Stomach (tissue), 19 donors: ENCODE results near the gene CYP4V2. TPM values are rescaled to one million over a fixed set of nuclear protein-coding genes. Genes with fewer than 3 reads are reported as not detected.

Experiments
- DNase-seq, 2 donors: peaks; one replicate each; pipeline versions ENCODE4 v3.0.0 to v3.0.0-alpha.2; 2013 to 2019
- H3K27ac ChIP-seq, 5 donors: fragments of 200-600 bp in 4 of 5; sonication (generic) in 4 of 5; one replicate each; pipeline ENCODE4 v1.5.1; 2013 to 2019; ENCODE audit warnings: mild to moderate bottlenecking in 1 of 5, moderate library complexity in 1 of 5
- H3K27me3 ChIP-seq, 3 donors: fragments of 200-600 bp; sonication (generic); one replicate each; pipeline ENCODE4 v1.5.1; 2017 to 2019; ENCODE audit warnings: mixed run types in 1 of 3
- H3K36me3 ChIP-seq, 4 donors: fragments of 200-600 bp; sonication (generic); 1 replicate in 3 of 4; 2 replicates in 1 of 4; pipeline ENCODE4 v1.5.1; 2016 to 2019
- H3K4me1 ChIP-seq, 4 donors: fragments of 200-600 bp; sonication (generic); one replicate each; pipeline ENCODE4 v1.5.1; 2016 to 2019
- H3K4me3 ChIP-seq, 4 donors: fragments of 200-600 bp; sonication (generic) in 3 of 4; one replicate each; pipeline ENCODE4 v1.5.1; 2016 to 2019; ENCODE audit warnings: mild to moderate bottlenecking in 1 of 4
- H3K9me3 ChIP-seq, 4 donors: fragments of 200-600 bp; sonication (generic); one replicate each; pipeline ENCODE4 v1.5.1; 2016 to 2019
- EP300 ChIP-seq: sonication (generic); formaldehyde crosslinking; IDR thresholded peaks from one replicate; pipeline ENCODE4 v1.6.1; 2017; ENCODE audit warnings: antibody characterized with exemption
- POLR2A ChIP-seq, 4 donors: fragments of 450-650 bp; IDR thresholded peaks; one replicate each; pipeline ENCODE4 v1.6.1; 2016; ENCODE audit warnings: antibody characterized with exemption in 4 of 4, control low read depth in 2 of 4, mild to moderate bottlenecking in 1 of 4, moderate library complexity in 1 of 4
- POLR2AphosphoS5 ChIP-seq, 3 donors: sonication (generic); formaldehyde crosslinking; IDR thresholded peaks; one replicate each; pipeline ENCODE4 v1.6.1; 2016; ENCODE audit warnings: antibody characterized with exemption in 3 of 3
- WGBS, 5 donors: extraction: QIAGEN DNeasy Blood & Tissue Kit in 3 of 5; methylation state at CpG; one replicate each; pipeline versions ENCODE4 v1.1.5 to v1.1.7; 2013 to 2018; 5-methylcytosine and 5-hydroxymethylcytosine counted together
- intact Hi-C: fragments of 100-400 bp; cut with DNase I; formaldehyde crosslinking; loops from one replicate; pipeline ENCODE4 v1.15.1; 2023; ENCODE audit warnings: low total_unique reads
- long read RNA-seq, 10 donors: transcript quantifications; one replicate each; lab custom pipeline, GENCODE V29; 2026
- polyA plus RNA-seq, 3 donors: library from polyadenylated mRNA; stranded (reverse); fragments of 200-250 nt; gene quantifications; one replicate each; pipeline ENCODE4 v1.2.3, GENCODE V29; 2013
- total RNA-seq, 5 donors: library from RNA; depleted of rRNA; stranded (reverse); fragments of >200 nt; gene quantifications; one replicate each; pipeline versions ENCODE4 v1.1.0 to v1.2.3, GENCODE V29; 2014 to 2016
- TF ChIP-seq, protein P1 (sequence below), 7 experiments: fragments of 450-650 bp in 4 of 7; fragments of 200-600 bp in 3 of 7; sonication (generic) in 3 of 7; IDR thresholded peaks; one replicate each; pipeline ENCODE4 v1.5.1; 2016 to 2019; ENCODE audit warnings: antibody characterized with exemption in 7 of 7, control low read depth in 2 of 7, mild to moderate bottlenecking in 1 of 7
- donor health status: healthy with polysubstance abuse.
- donor health status: Bipolar disorder and iron deficiency.
- donor health status: healthy.

Gene CYP4V2
- total RNA-seq (10 to 100 TPM in 4 of 5 donors, 1 to 10 TPM in 1; 7.0 to 33.2 (median 13.6) TPM), polyA plus RNA-seq (10 to 100 TPM in 1 of 3 donors, 1 to 10 TPM in 2; 6.0 to 11.5 (median 7.0) TPM)
- long read RNA-seq, donor 1, partial matches to known transcripts, result 0 of 1 reads
- long read RNA-seq, donor 1, other reads (novel, unspliced or antisense), result 0 of 1 reads
- long read RNA-seq, donor 2, partial matches to known transcripts, result 0 of 1 reads
- long read RNA-seq, donor 2, other reads (novel, unspliced or antisense), result 0 of 1 reads
- long read RNA-seq, donor 3, partial matches to known transcripts, result 0 of 1 reads
- long read RNA-seq, donor 3, other reads (novel, unspliced or antisense), result 0 of 1 reads
- long read RNA-seq, donor 4, result 0 reads
- long read RNA-seq, donor 5, partial matches to known transcripts, result 0 of 1 reads
- long read RNA-seq, donor 5, other reads (novel, unspliced or antisense), result 0 of 1 reads
- long read RNA-seq, donor 6, partial matches to known transcripts, result 0 of 1 reads
- long read RNA-seq, donor 6, other reads (novel, unspliced or antisense), result 0 of 1 reads
- long read RNA-seq, donor 7, result 0 reads
- long read RNA-seq, donor 8, result 0 reads
- long read RNA-seq, donor 9, result 0 reads
- long read RNA-seq, donor 10, result 0 reads

DNA sequence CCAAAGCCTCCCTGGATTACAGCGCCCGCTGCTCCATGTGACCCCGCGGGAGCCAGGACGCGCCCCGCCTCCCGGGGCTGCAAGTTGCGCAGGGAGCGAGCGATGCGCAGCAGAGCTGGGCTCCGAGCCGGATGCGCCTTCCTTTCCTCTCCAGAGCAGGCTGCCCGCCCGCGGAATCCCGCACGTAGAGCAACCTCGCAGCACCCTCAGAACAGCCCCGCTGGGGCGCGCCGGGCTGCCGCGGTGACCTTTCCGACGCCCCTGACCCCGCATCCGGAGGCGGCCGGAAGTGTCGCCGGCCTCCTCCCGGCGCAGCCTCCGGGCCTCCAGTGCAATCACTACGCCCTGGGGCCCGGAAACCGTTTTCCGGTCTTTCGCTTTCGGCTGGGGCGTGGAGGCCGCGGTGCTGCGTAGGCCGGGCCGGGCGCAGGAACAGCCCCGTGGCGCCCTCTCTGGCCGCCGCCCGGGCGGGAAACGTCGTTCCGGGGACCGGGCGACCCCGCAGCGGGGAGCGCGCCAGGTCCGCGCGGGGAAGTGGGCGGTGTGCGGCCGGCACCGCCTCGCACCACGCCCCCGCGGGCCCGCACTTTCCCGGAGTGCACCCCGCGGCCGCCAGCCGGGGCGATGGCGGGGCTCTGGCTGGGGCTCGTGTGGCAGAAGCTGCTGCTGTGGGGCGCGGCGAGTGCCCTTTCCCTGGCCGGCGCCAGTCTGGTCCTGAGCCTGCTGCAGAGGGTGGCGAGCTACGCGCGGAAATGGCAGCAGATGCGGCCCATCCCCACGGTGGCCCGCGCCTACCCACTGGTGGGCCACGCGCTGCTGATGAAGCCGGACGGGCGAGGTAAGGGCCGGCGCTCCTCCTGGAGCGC, at the start of gene CYP4V2:
TSS of gene CYP4V2 (plus strand) at position 368 of the 866 bp plus-strand sequence. CDS start at position 625, 257 bp downstream.
- peaks cover 12 to 41% (median 31%) of the 10 kb centered on the region in 4 donors for H3K4me1 ChIP-seq
- H3K36me3 ChIP-seq, result peaks cover 0 to 22% (median 16%) of the 10 kb centered on the region in 4 donors
- peak within 1 kb of the TSS; percentile 75 to 90 (median 78) for H3K4me3 ChIP-seq
- DNase-seq, result peak; percentile 87 to 95
- TF ChIP-seq EP300 (no peak), POLR2A (IDR thresholded peaks at IDR 0.05) (no peak), POLR2AphosphoS5 (IDR thresholded peaks at IDR 0.05) (peak; percentile 33 to 88 (median 76))
- TF ChIP-seq, protein P1, sequence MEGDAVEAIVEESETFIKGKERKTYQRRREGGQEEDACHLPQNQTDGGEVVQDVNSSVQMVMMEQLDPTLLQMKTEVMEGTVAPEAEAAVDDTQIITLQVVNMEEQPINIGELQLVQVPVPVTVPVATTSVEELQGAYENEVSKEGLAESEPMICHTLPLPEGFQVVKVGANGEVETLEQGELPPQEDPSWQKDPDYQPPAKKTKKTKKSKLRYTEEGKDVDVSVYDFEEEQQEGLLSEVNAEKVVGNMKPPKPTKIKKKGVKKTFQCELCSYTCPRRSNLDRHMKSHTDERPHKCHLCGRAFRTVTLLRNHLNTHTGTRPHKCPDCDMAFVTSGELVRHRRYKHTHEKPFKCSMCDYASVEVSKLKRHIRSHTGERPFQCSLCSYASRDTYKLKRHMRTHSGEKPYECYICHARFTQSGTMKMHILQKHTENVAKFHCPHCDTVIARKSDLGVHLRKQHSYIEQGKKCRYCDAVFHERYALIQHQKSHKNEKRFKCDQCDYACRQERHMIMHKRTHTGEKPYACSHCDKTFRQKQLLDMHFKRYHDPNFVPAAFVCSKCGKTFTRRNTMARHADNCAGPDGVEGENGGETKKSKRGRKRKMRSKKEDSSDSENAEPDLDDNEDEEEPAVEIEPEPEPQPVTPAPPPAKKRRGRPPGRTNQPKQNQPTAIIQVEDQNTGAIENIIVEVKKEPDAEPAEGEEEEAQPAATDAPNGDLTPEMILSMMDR (IDR thresholded peaks at IDR 0.05), result no peak
- H3K9me3 ChIP-seq, result no peaks in the 10 kb centered on the region
- no peaks in the 10 kb centered on the region for H3K27me3 ChIP-seq
- WGBS, 5 donors, result 0% methylated on average over 39 to 107 of the region's 107 CpGs
- intact Hi-C loops, result no loop called here
- H3K27ac ChIP-seq, result peak within 1 kb of the TSS; percentile 95 to 99 (median 97)

DNA sequence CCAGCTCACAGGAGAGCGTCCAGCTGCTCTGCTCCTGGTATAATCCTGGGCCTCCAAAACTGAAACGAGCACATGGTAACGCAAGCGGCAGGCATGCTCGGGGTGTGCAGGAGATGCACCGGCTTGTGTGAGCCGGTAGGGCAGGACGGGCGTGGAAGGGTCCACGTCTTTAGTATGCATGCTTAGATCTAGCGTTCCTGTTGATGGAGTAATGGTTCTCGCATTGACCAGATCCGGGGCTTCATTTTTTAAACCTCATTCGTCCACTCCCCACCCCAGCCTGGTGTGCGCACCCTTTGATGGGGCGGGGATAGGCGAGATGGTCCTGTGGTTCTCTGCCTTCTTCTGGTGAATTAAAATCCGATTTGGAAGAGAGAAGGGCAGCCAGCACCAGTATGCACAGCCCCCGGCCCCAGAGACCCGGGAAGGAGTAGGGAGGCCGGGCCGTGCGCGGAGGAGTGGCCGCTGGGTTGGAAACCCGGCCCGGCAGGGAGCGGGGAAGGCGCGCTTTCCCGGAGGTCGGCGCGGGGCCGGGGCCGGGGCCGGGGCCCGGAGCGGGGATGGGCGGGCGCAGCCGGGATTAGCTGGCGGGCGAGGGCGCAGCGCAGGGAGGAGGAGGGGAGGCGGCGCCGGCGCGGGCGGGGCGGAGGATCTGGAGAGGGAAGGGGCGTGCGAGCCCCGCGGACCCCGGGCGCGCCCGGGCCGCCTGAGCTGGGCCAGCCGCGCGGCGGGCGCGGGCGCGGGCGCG, 47.0 kb upstream of the CYP4V2 start:
- 0 to 3% (median 1%) methylated on average over 21 to 64 of the region's 72 CpGs for WGBS, 5 donors
- no peak for TF ChIP-seq EP300
- TF ChIP-seq, protein P1 (IDR thresholded peaks at IDR 0.05), result peak in 1 of 7 experiments; percentile 6
- peak in 1 of 3 donors; percentile 8 for TF ChIP-seq POLR2AphosphoS5 (IDR thresholded peaks at IDR 0.05)
- TF ChIP-seq POLR2A (IDR thresholded peaks at IDR 0.05), result no peak
- peak overlapping the region; percentile 58 to 67 (median 58) for H3K4me3 ChIP-seq
- H3K4me1 ChIP-seq, result peaks cover 17 to 32% (median 25%) of the 10 kb centered on the region in 4 donors
- H3K27me3 ChIP-seq, result no peaks in the 10 kb centered on the region
- peak overlapping the region; percentile 61 to 90 (median 83) for H3K27ac ChIP-seq
- peak; percentile 42 to 92 for DNase-seq
- H3K9me3 ChIP-seq, result no peaks in the 10 kb centered on the region
- H3K36me3 ChIP-seq, result no peaks in the 10 kb centered on the region
- intact Hi-C loops, result loop anchor here (5.0 kb wide), 1 partner anchor 77 kb away; the partner anchor contains the start of gene TLR3

DNA sequence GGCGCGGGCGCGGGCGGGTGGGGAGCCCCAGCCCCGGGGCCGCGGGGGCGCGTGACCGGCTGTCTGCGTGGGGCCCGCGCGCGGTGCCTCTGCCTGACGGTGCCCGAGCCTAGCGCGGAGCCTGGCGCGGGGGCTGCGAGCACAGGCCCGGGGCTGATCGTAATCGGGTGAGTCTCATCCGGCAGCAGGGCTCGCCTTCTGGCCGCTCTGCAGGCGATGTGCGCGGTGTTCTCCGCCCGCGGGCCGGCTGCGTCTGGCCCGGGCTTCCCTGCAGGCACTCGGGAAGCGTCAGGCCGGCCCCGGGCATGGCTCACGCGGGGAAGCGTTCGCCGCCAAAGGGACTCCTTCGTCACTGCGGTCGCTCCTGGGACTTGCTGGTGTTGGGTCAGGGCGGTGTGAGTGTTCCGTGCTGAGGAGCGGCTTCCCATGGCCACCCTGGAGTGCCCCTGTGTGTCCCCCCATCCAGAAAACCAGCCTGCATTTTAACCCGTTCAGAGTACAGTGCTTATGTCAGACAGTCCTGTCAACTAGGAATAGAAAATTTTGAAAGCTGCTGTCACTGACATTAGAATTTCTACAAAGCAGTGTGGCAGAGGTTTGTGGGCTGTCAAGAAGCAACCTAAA, 46.3 kb upstream of the CYP4V2 start:
- no peaks in the 10 kb centered on the region for H3K27me3 ChIP-seq
- peak overlapping the region; percentile 58 to 67 (median 58) for H3K4me3 ChIP-seq
- no peaks in the 10 kb centered on the region for H3K9me3 ChIP-seq
- peak in 2 of 3 donors; percentile 14 to 35 for TF ChIP-seq POLR2AphosphoS5 (IDR thresholded peaks at IDR 0.05)
- no peak for TF ChIP-seq POLR2A (IDR thresholded peaks at IDR 0.05)
- TF ChIP-seq EP300, result no peak
- H3K4me1 ChIP-seq, result peaks cover 21 to 38% (median 30%) of the 10 kb centered on the region in 4 donors
- intact Hi-C loops, result loop anchor here (5.0 kb wide), 1 partner anchor 78 kb away; the partner anchor contains the start of gene TLR3
- H3K27ac ChIP-seq, result peak overlapping the region; percentile 43 to 90 (median 82)
- DNase-seq, result peak; percentile 56 to 84
- WGBS, 5 donors, result 0% methylated on average over 2 to 54 of the region's 54 CpGs
- H3K36me3 ChIP-seq, result no peaks in the 10 kb centered on the region

DNA sequence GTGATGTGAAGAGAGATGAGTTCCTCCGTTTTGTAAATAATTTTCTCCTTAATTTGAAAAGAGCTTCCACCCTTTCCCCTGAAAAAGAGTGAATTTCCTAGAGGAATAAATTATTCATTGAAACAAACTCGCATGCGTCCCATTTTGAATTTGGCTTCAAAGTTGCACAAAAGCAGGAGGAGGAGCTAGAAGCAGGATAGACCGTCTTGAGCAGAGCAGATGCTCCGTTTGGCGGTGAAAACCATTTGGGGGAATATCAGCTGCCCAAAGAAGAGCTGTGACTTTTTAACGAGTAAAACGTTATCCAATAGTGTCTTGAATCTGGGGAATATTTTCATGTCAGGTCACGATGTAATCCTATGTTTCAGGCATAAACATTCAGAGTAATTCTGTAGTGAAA, 44.9 kb upstream of the CYP4V2 start:
- Histone ChIP-seq H3K27me3 (no peaks in the 10 kb centered on the region), H3K9me3 (no peaks in the 10 kb centered on the region), H3K4me1 (peaks cover 21 to 38% (median 31%) of the 10 kb centered on the region in 4 donors), H3K36me3 (peaks cover 0 to 1% (median 0%) of the 10 kb centered on the region in 4 donors), H3K27ac (no peak overlapping the region), H3K4me3 (no peak overlapping the region)
- intact Hi-C loops, result no loop called here
- DNase-seq, result no peak
- WGBS, 5 donors, result 73 to 85% (median 79%) methylated on average over 9 of the region's 9 CpGs
- no peak for TF ChIP-seq POLR2AphosphoS5 (IDR thresholded peaks at IDR 0.05)
- no peak for TF ChIP-seq EP300
- TF ChIP-seq POLR2A (IDR thresholded peaks at IDR 0.05), result no peak
- TF ChIP-seq, protein P1 (IDR thresholded peaks at IDR 0.05), result no peak
